PC-3 (cell line): ENCODE results near the gene PDE6A.

Experiments used
- EZH2 ChIP-seq: fragments of 300-600 bp; sonication (generic); IDR thresholded peaks from one replicate; pipeline ENCODE4 v1.6.1; 2017; ENCODE audit warnings: antibody characterized with exemption, mild to moderate bottlenecking, low read length; ENCODE audit not compliant: unreplicated experiment
- TF ChIP-seq, protein P1 (sequence below): fragments of 300-600 bp; sonication (generic); conservative IDR thresholded peaks from 2 replicates; pipeline ENCODE4 v1.5.1; 2017; ENCODE audit warnings: antibody characterized with exemption, low read depth, mild to moderate bottlenecking, low read length

DNA sequence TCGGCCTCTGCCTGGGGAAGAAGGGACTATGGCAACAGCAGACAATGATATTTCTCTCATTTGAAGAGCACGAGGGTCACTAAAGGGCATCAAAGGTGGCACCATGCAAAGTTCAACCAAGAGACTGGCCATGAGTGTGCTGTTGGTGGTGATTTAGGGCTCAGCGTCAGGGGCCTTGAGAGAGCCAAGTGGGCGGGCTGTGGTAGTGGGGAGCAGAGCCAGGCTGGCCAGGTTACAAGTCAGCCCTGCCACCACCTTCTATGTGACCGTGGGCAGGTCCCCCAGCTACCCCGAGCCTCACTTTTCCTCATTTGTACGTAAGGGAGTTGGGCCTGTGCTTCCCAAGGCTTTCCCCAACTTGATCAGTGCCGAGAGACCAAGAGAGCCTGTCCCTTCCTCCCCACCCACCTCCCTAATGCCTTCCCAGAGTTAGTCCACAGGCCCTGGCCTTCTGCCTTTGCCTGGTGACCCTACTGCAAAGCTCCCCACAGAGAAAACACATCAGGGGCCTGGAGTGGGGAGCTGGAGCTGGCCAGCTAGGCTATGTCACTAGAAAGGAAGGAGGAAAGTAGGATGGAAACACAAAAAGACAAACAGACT lies 104.3 kb downstream of the PDE6A start:
- TF ChIP-seq, protein P1, sequence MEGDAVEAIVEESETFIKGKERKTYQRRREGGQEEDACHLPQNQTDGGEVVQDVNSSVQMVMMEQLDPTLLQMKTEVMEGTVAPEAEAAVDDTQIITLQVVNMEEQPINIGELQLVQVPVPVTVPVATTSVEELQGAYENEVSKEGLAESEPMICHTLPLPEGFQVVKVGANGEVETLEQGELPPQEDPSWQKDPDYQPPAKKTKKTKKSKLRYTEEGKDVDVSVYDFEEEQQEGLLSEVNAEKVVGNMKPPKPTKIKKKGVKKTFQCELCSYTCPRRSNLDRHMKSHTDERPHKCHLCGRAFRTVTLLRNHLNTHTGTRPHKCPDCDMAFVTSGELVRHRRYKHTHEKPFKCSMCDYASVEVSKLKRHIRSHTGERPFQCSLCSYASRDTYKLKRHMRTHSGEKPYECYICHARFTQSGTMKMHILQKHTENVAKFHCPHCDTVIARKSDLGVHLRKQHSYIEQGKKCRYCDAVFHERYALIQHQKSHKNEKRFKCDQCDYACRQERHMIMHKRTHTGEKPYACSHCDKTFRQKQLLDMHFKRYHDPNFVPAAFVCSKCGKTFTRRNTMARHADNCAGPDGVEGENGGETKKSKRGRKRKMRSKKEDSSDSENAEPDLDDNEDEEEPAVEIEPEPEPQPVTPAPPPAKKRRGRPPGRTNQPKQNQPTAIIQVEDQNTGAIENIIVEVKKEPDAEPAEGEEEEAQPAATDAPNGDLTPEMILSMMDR: no peak
- no peak for TF ChIP-seq EZH2
